ENCODE data around the gene ANKRD53. TPM values are rescaled to one million over a fixed set of nuclear protein-coding genes. Genes with fewer than 3 reads are reported as not detected.

ANKRD53 gene
- total and polyA plus RNA-seq, 2 donors (not counting 1 experiment from before 2014, with no cell fraction given), result 0.84 TPM

DNA sequence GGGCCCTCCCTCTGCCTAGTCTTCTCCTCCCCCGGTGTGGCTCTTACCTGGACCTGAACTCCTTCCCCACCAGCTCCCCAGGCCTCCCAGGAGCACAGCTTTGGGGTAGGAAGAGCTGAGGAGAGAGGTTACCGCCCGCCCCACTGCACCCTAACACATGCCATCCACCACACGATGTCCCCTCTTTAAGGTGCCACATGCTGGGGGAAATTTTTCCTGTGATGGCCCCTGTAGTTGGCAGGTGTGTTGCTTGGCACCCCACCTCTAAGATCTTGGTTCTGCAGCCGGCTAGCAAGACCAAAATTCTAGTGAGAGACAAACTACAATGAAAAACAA lies 23.1 kb downstream of the ANKRD53 start:
- no peak for ATAC-seq (ENCODE audit: low read depth)
- intact Hi-C loops (cut with micrococcal nuclease), result loop anchor here (1.0 kb wide), 2 partner anchors 24 to 36 kb away; no protein-coding TSS in a partner anchor
- Histone ChIP-seq H3K4me2 (replicated peaks; ENCODE audit: low read depth, low read length, poor library complexity, severe bottlenecking) (peak overlapping the region; percentile 84), H2AFZ (ENCODE audit: insufficient read depth, low read depth, low read length, poor library complexity, severe bottlenecking) (peak overlapping the region; percentile 96), H3K36me3 (replicated peaks in 1 of 2; ENCODE audit: control extremely low read depth in 1 of 2, control insufficient read depth in 1 of 2, extremely low read depth in 1 of 2, insufficient read depth in 2 of 2, low read length in 1 of 2) (no peaks in the 10 kb centered on the region), H3K4me3 (ENCODE audit: control extremely low read depth in 1 of 5, extremely low read depth in 1 of 5, insufficient read depth in 1 of 5, low read depth in 2 of 5, low read length in 4 of 5) (no peak overlapping the region), H3K9me3 (ENCODE audit: control extremely low read depth in 1 of 3, control insufficient read depth in 2 of 3, insufficient read depth in 1 of 3, low read length in 2 of 3) (peaks cover 0 to 5% (median 0%) of the 10 kb centered on the region in 3 donors), H3K4me1 (ENCODE audit: control insufficient read depth in 2 of 2, insufficient read depth in 2 of 2, low read length in 2 of 2) (peaks cover 3 to 10% of the 10 kb centered on the region in 2 donors), H3K9ac (ENCODE audit: low read length) (peak overlapping the region; percentile 60), H4K20me1 (ENCODE audit: control insufficient read depth, insufficient read depth, low read length, poor library complexity, severe bottlenecking) (no peaks in the 10 kb centered on the region), H3K27me3 (replicated peaks in 1 of 4; ENCODE audit: control extremely low read depth in 1 of 4, control insufficient read depth in 3 of 4, insufficient read depth in 4 of 4, low read length in 3 of 4) (no peaks in the 10 kb centered on the region), H3K79me2 (ENCODE audit: control insufficient read depth, insufficient read depth, low read length) (no peaks in the 10 kb centered on the region), H3K27ac (ENCODE audit: low read length in 2 of 2) (no peak overlapping the region)
- ChIA-PET POLR2A (interaction anchor here (0.6 to 1.1 kb wide), 3 partner anchors 23 to 129 kb away, joined by 3 to 4 read pairs (median 3); partner anchors contain the start of gene ANKRD53), CTCF (interaction anchor here (0.6 to 3.4 kb wide), 20 partner anchors 8 to 697 kb away, joined by 3 to 49 read pairs (median 4); partner anchors contain the start of genes ANKRD53, MCEE and MPHOSPH10)
- Mint-ChIP-seq H3K4me3 (no peak overlapping the region), H3K27me3 (peaks cover 12% of the 10 kb centered on the region), H3K4me1 (peaks cover 5% of the 10 kb centered on the region), H3K27ac (no peak overlapping the region), H3K9me3 (ENCODE audit: insufficient read depth) (no peaks in the 10 kb centered on the region)
- no peak for DNase-seq
- WGBS (ENCODE audit: insufficient coverage), result no CpG with 5 or more reads among the region's 5 CpGs
- no peak for TF ChIP-seq EZH2 (IDR thresholded peaks at IDR 0.05; ENCODE audit: borderline replicate concordance, insufficient read depth, low read depth, low read length, poor library complexity, severe bottlenecking)
- TF ChIP-seq, protein P1, sequence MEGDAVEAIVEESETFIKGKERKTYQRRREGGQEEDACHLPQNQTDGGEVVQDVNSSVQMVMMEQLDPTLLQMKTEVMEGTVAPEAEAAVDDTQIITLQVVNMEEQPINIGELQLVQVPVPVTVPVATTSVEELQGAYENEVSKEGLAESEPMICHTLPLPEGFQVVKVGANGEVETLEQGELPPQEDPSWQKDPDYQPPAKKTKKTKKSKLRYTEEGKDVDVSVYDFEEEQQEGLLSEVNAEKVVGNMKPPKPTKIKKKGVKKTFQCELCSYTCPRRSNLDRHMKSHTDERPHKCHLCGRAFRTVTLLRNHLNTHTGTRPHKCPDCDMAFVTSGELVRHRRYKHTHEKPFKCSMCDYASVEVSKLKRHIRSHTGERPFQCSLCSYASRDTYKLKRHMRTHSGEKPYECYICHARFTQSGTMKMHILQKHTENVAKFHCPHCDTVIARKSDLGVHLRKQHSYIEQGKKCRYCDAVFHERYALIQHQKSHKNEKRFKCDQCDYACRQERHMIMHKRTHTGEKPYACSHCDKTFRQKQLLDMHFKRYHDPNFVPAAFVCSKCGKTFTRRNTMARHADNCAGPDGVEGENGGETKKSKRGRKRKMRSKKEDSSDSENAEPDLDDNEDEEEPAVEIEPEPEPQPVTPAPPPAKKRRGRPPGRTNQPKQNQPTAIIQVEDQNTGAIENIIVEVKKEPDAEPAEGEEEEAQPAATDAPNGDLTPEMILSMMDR (IDR thresholded peaks at IDR 0.05), result no peak

DNA sequence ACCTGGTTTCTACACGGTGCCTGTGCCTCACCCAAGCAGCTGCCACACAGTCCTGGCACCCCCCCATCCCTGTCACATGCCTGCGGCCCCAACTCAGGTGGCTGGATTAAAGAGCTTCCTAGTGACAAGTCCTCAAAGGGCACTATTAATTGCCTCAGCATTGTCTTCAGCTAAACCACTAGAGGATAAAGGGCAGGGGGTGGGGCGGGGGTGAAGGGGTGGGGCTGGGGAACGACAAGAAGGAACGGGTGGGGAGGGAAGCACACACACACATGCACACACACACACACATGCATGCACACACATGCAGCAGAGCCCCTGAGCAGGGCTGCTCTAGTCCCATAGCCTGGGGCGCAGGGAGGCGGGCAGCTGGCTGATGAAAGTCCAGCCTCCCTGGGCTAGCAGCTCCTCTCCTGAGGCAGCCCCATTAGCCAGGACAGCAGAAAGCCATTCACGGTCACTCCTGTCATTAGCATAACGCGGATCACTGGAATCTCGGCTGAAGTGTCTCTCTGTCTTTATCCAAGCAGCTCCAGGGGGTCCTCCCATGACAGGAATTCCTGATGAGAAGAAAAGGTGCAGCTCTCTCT lies 23.6 kb downstream of the ANKRD53 start:
- ChIA-PET CTCF (interaction anchor here (0.8 to 3.4 kb wide), 14 partner anchors 9 to 149 kb away, joined by 3 to 49 read pairs (median 6); partner anchors contain the start of genes ANKRD53, MCEE and MPHOSPH10), POLR2A (interaction anchor here (0.6 to 1.1 kb wide), 2 partner anchors 24 to 85 kb away, joined by 3 to 4 read pairs; partner anchors contain the start of gene ANKRD53)
- H2AFZ ChIP-seq (ENCODE audit: insufficient read depth, low read depth, low read length, poor library complexity, severe bottlenecking), result no peak overlapping the region
- H4K20me1 ChIP-seq (ENCODE audit: control insufficient read depth, insufficient read depth, low read length, poor library complexity, severe bottlenecking), result no peaks in the 10 kb centered on the region
- Mint-ChIP-seq H3K4me3 (no peak overlapping the region), H3K27ac (no peak overlapping the region), H3K27me3 (peaks cover 12% of the 10 kb centered on the region), H3K9me3 (ENCODE audit: insufficient read depth) (no peaks in the 10 kb centered on the region), H3K4me1 (peaks cover 5% of the 10 kb centered on the region)
- no peaks in the 10 kb centered on the region for H3K79me2 ChIP-seq (ENCODE audit: control insufficient read depth, insufficient read depth, low read length)
- intact Hi-C loops (cut with micrococcal nuclease), result loop anchor here (1.0 kb wide), 2 partner anchors 25 to 37 kb away; no protein-coding TSS in a partner anchor
- no peak for DNase-seq
- H3K27me3 ChIP-seq (replicated peaks in 1 of 4; ENCODE audit: control extremely low read depth in 1 of 4, control insufficient read depth in 3 of 4, insufficient read depth in 4 of 4, low read length in 3 of 4), result no peaks in the 10 kb centered on the region
- no peak overlapping the region for H3K27ac ChIP-seq (ENCODE audit: low read length in 2 of 2)
- peaks cover 0 to 5% (median 0%) of the 10 kb centered on the region in 3 donors for H3K9me3 ChIP-seq (ENCODE audit: control extremely low read depth in 1 of 3, control insufficient read depth in 2 of 3, insufficient read depth in 1 of 3, low read length in 2 of 3)
- no peak for TF ChIP-seq EZH2 (IDR thresholded peaks at IDR 0.05; ENCODE audit: borderline replicate concordance, insufficient read depth, low read depth, low read length, poor library complexity, severe bottlenecking)
- TF ChIP-seq, protein P1 (IDR thresholded peaks at IDR 0.05), result no peak
- peaks cover 3 to 10% of the 10 kb centered on the region in 2 donors for H3K4me1 ChIP-seq (ENCODE audit: control insufficient read depth in 2 of 2, insufficient read depth in 2 of 2, low read length in 2 of 2)
- H3K9ac ChIP-seq (ENCODE audit: low read length), result no peak overlapping the region
- H3K4me2 ChIP-seq (replicated peaks; ENCODE audit: low read depth, low read length, poor library complexity, severe bottlenecking), result no peak overlapping the region
- WGBS (ENCODE audit: insufficient coverage), result 89% methylated on average over 7 of the region's 11 CpGs
- H3K36me3 ChIP-seq (replicated peaks in 1 of 2; ENCODE audit: control extremely low read depth in 1 of 2, control insufficient read depth in 1 of 2, extremely low read depth in 1 of 2, insufficient read depth in 2 of 2, low read length in 1 of 2), result no peaks in the 10 kb centered on the region
- ATAC-seq (ENCODE audit: low read depth), result no peak
- no peak overlapping the region for H3K4me3 ChIP-seq (ENCODE audit: control extremely low read depth in 1 of 5, extremely low read depth in 1 of 5, insufficient read depth in 1 of 5, low read depth in 2 of 5, low read length in 4 of 5)
